ENCODE results near the gene FOXP4. TPM values are rescaled to one million over a fixed set of nuclear protein-coding genes. Genes with fewer than 3 reads are reported as not detected.

FOXP4 gene
- total and polyA plus RNA-seq, 8 donors: 7.9 to 70.4 (median 30.7) TPM

GRCh38 chr6:41601248-41601549 lies 55.0 kb downstream of the FOXP4 start:
- Histone ChIP-seq H3K9me3 (no peaks in the 10 kb centered on the region), H3K4me1 (peaks cover 3 to 30% (median 22%) of the 10 kb centered on the region in 4 donors), H3K27ac (peak overlapping the region in 2 of 5 donors; percentile 46 to 62), H3K27me3 (peaks cover 0 to 7% (median 0%) of the 10 kb centered on the region in 3 donors), H3K36me3 (peaks cover 20 to 47% (median 46%) of the 10 kb centered on the region in 4 donors), H3K4me3 (no peak overlapping the region)
- DNase-seq: no peak
- intact Hi-C loops (cut with DNase I; ENCODE audit: low total_unique reads): loop anchor here (5.0 kb wide), 1 partner anchor 81 kb away; no protein-coding TSS in a partner anchor
- TF ChIP-seq POLR2AphosphoS5 (IDR thresholded peaks at IDR 0.05): no peak
- no peak for TF ChIP-seq EP300 (IDR thresholded peaks at IDR 0.05)
- TF ChIP-seq CTCF (IDR thresholded peaks at IDR 0.05): no peak
- no peak for TF ChIP-seq POLR2A (IDR thresholded peaks at IDR 0.05)
- 79 to 88% (median 86%) methylated on average over 6 of the region's 6 CpGs for WGBS, 5 donors

- no peak for DNase-seq
- TF ChIP-seq CTCF (IDR thresholded peaks at IDR 0.05) (no peak), POLR2A (IDR thresholded peaks at IDR 0.05) (no peak), EP300 (IDR thresholded peaks at IDR 0.05) (no peak), POLR2AphosphoS5 (IDR thresholded peaks at IDR 0.05) (no peak)
Measured at GRCh38 chr6:41602422-41602743, 56.2 kb downstream of the FOXP4 start.

GRCh38 chr6:41602864-41603608 lies 56.9 kb downstream of the FOXP4 start:
- intact Hi-C loops (cut with DNase I; ENCODE audit: low total_unique reads): loop anchor here (5.0 kb wide), 1 partner anchor 79 kb away; no protein-coding TSS in a partner anchor
- peaks cover 12 to 29% (median 27%) of the 10 kb centered on the region in 4 donors for H3K36me3 ChIP-seq
- peak; percentile 79 to 96 for DNase-seq
- peaks cover 3 to 30% (median 22%) of the 10 kb centered on the region in 4 donors for H3K4me1 ChIP-seq
- H3K27ac ChIP-seq: peak overlapping the region in 3 of 5 donors; percentile 23 to 62 (median 46)
- peak in 1 of 3 donors; percentile 58 for TF ChIP-seq POLR2AphosphoS5 (IDR thresholded peaks at IDR 0.05)
- TF ChIP-seq CTCF (IDR thresholded peaks at IDR 0.05): peak in 5 of 7 experiments; percentile 82 to 89 (median 84)
- no peak for TF ChIP-seq POLR2A (IDR thresholded peaks at IDR 0.05)
- no peak for TF ChIP-seq EP300 (IDR thresholded peaks at IDR 0.05)
- WGBS, 5 donors: 4 to 6% (median 4%) methylated on average over 20 of the region's 20 CpGs
- H3K27me3 ChIP-seq: peaks cover 0 to 7% (median 0%) of the 10 kb centered on the region in 3 donors
- H3K4me3 ChIP-seq: peak overlapping the region in 1 of 4 donors; percentile 6
- no peaks in the 10 kb centered on the region for H3K9me3 ChIP-seq

More at GRCh38 chr6:41602422-41602743, 56.2 kb downstream of the FOXP4 start:
- H3K27ac ChIP-seq: peak overlapping the region; percentile 17 to 62 (median 41)
- H3K27me3 ChIP-seq: peaks cover 0 to 7% (median 0%) of the 10 kb centered on the region in 3 donors
- no peaks in the 10 kb centered on the region for H3K9me3 ChIP-seq
- peaks cover 12 to 36% (median 34%) of the 10 kb centered on the region in 4 donors for H3K36me3 ChIP-seq
- intact Hi-C loops (cut with DNase I; ENCODE audit: low total_unique reads): loop anchor here (5.0 kb wide), 1 partner anchor 80 kb away; no protein-coding TSS in a partner anchor
- H3K4me3 ChIP-seq: no peak overlapping the region
- peaks cover 3 to 30% (median 22%) of the 10 kb centered on the region in 4 donors for H3K4me1 ChIP-seq
- WGBS, 5 donors: 28 to 57% (median 44%) methylated on average over 4 of the region's 4 CpGs

GRCh38 chr6:41604006-41604405 lies 57.8 kb downstream of the FOXP4 start:
- Histone ChIP-seq H3K4me1 (peaks cover 3 to 25% (median 19%) of the 10 kb centered on the region in 4 donors), H3K27ac (no peak overlapping the region), H3K36me3 (peaks cover 4 to 19% (median 17%) of the 10 kb centered on the region in 4 donors), H3K9me3 (no peaks in the 10 kb centered on the region), H3K4me3 (no peak overlapping the region), H3K27me3 (peaks cover 0 to 7% (median 0%) of the 10 kb centered on the region in 3 donors)
- DNase-seq: no peak
- WGBS, 5 donors: 59 to 75% (median 62%) methylated on average over 4 to 5 of the region's 5 CpGs
- intact Hi-C loops (cut with DNase I; ENCODE audit: low total_unique reads): loop anchor here (5.0 kb wide), 1 partner anchor 78 kb away; no protein-coding TSS in a partner anchor
- TF ChIP-seq POLR2A (IDR thresholded peaks at IDR 0.05): no peak
- no peak for TF ChIP-seq EP300 (IDR thresholded peaks at IDR 0.05)
- no peak for TF ChIP-seq POLR2AphosphoS5 (IDR thresholded peaks at IDR 0.05)
- no peak for TF ChIP-seq CTCF (IDR thresholded peaks at IDR 0.05)
